DMS 273 treated with DMSO at 0.1 percent for 48 hours (cell line): Measurements from ENCODE around the gene TNIK.

Source experiments
- DNase-seq: peaks from one replicate; lab custom pipeline; 2025; lab: John Stamatoyannopoulos, UW

TNIK gene

GRCh38 chr3:171038342-171038741, 421.9 kb downstream of the TNIK start:
- DNase-seq: no peak

GRCh38 chr3:171028779-171029232, 431.4 kb downstream of the TNIK start:
- no peak for DNase-seq

- peak; percentile 38 for DNase-seq
These were observed 432.0 kb downstream of the TNIK start for GRCh38 chr3:171028025-171028778.

- no peak for DNase-seq
These were observed 433.5 kb downstream of the TNIK start, which contains the start of gene SLC2A2 for GRCh38 chr3:171026597-171027293. Gene SLC2A2, minus strand, starts transcription at chr3:171026720. Its CDS starts 50 bp downstream, at chr3:171026670.

GRCh38 chr3:171023566-171023965, 436.6 kb downstream of the TNIK start:
- no peak for DNase-seq

GRCh38 chr3:171021377-171021776, 438.8 kb downstream of the TNIK start:
- DNase-seq: no peak

- no peak for DNase-seq
These were observed 441.9 kb downstream of the TNIK start for GRCh38 chr3:171018156-171018935.

GRCh38 chr3:171013822-171014748, 446.1 kb downstream of the TNIK start:
- no peak for DNase-seq

GRCh38 chr3:171011873-171012336, 448.3 kb downstream of the TNIK start:
- no peak for DNase-seq
